SK-N-DZ (cell line): ENCODE measurements around the gene LAMA3.
"Not testable (repeated sequence)": the region's sequence is repeated elsewhere in the genome, so short reads cannot be mapped to it uniquely, and the experiment has no call there.

Experiments used
- DNase-seq: peaks from one replicate; pipeline ENCODE4 v3.0.0-alpha.2; 2015; ENCODE audit warnings: low spot score

The LAMA3 gene

GRCh38 chr18:23727707-23728493 is 38.6 kb downstream of the LAMA3 start:
- DNase-seq, result no peak

- no peak for DNase-seq
Measured at GRCh38 chr18:23730857-23731256, 41.6 kb downstream of the LAMA3 start.

GRCh38 chr18:23731861-23732260 is 42.6 kb downstream of the LAMA3 start:
- DNase-seq, result no peak

- no peak for DNase-seq
Measured at GRCh38 chr18:23732439-23732838, 43.2 kb downstream of the LAMA3 start.

- DNase-seq, result peak; percentile 26
Measured at GRCh38 chr18:23733265-23733664, 44.0 kb downstream of the LAMA3 start.

GRCh38 chr18:23733895-23734294 is 44.6 kb downstream of the LAMA3 start:
- no peak for DNase-seq

- DNase-seq, result no peak
Measured at GRCh38 chr18:23735021-23735464, 45.8 kb downstream of the LAMA3 start.

GRCh38 chr18:23737578-23737977 is 48.3 kb downstream of the LAMA3 start:
- no peak for DNase-seq

GRCh38 chr18:23738151-23738550 is 48.9 kb downstream of the LAMA3 start:
- no peak for DNase-seq

GRCh38 chr18:23738575-23738974 is 49.3 kb downstream of the LAMA3 start:
- DNase-seq, result no peak

GRCh38 chr18:23740105-23740830 is 51.0 kb downstream of the LAMA3 start:
- DNase-seq, result no peak

GRCh38 chr18:23741967-23742366 is 52.7 kb downstream of the LAMA3 start:
- DNase-seq, result not testable (repeated sequence)

- no peak for DNase-seq
Measured at GRCh38 chr18:23743733-23744333, 54.6 kb downstream of the LAMA3 start.

GRCh38 chr18:23745366-23745765 is 56.1 kb downstream of the LAMA3 start:
- no peak for DNase-seq

- no peak for DNase-seq
Measured at GRCh38 chr18:23746851-23747250, 57.6 kb downstream of the LAMA3 start.

GRCh38 chr18:23752363-23752762 is 63.1 kb downstream of the LAMA3 start:
- no peak for DNase-seq

- no peak for DNase-seq
Measured at GRCh38 chr18:23752796-23753195, 63.5 kb downstream of the LAMA3 start.

- no peak for DNase-seq
Measured at GRCh38 chr18:23756590-23757436, 67.6 kb downstream of the LAMA3 start.

GRCh38 chr18:23757437-23757733 is 68.1 kb downstream of the LAMA3 start:
- DNase-seq, result no peak

GRCh38 chr18:23758281-23758680 is 69.0 kb downstream of the LAMA3 start:
- DNase-seq, result no peak

- DNase-seq, result no peak
Measured at GRCh38 chr18:23761941-23762340, 72.7 kb downstream of the LAMA3 start.

- no peak for DNase-seq
Measured at GRCh38 chr18:23763343-23763742, 74.1 kb downstream of the LAMA3 start.
